UCSD-AML1 (cell line): Measurements from ENCODE around the gene ZNF343.
A peak's percentile ranks its signal among the peaks of the same experiment; 100 is the strongest.
"Not testable (repeated sequence)": the region's sequence is repeated elsewhere in the genome, so short reads cannot be mapped to it uniquely, and the experiment has no call there.

Source experiments
- DNase-seq: peaks from one replicate; lab custom pipeline; 2025; ENCODE audit not compliant: unreplicated experiment; lab: John Stamatoyannopoulos, UW

ZNF343 gene

GRCh38 chr20:2508631-2509467, at the start of gene ZNF343:
Gene ZNF343, minus strand, starts transcription at chr20:2508915. Its CDS starts 15,020 bp downstream, at chr20:2493895.
- DNase-seq, result peak; percentile 86

- no peak for DNase-seq
Measured at GRCh38 chr20:2557873-2558580, 49.3 kb upstream of the ZNF343 start.

GRCh38 chr20:2545594-2545993, 36.9 kb upstream of the ZNF343 start:
- no peak for DNase-seq

- no peak for DNase-seq
Measured at GRCh38 chr20:2544211-2544610, 35.5 kb upstream of the ZNF343 start.

- DNase-seq, result no peak
Measured at GRCh38 chr20:2542361-2542760, 33.6 kb upstream of the ZNF343 start.

- DNase-seq, result no peak
Measured at GRCh38 chr20:2541940-2542339, 33.2 kb upstream of the ZNF343 start.

GRCh38 chr20:2538931-2539720, 30.4 kb upstream of the ZNF343 start:
- no peak for DNase-seq

- no peak for DNase-seq
Measured at GRCh38 chr20:2538356-2538755, 29.6 kb upstream of the ZNF343 start.

- DNase-seq, result no peak
Measured at GRCh38 chr20:2537101-2537500, 28.4 kb upstream of the ZNF343 start.

GRCh38 chr20:2536560-2536986, 27.9 kb upstream of the ZNF343 start, which contains the start of gene TMC2:
Gene TMC2, plus strand, starts transcription at chr20:2536573. Its CDS starts 49 bp downstream, at chr20:2536622.
- DNase-seq, result no peak

GRCh38 chr20:2535711-2536559, 27.2 kb upstream of the ZNF343 start:
- no peak for DNase-seq

- no peak for DNase-seq
Measured at GRCh38 chr20:2533118-2533517, 24.4 kb upstream of the ZNF343 start.

GRCh38 chr20:2528671-2529271, 20.1 kb upstream of the ZNF343 start:
- DNase-seq, result no peak

GRCh38 chr20:2527762-2528161, 19.0 kb upstream of the ZNF343 start:
- DNase-seq, result no peak

GRCh38 chr20:2526218-2526583, 17.5 kb upstream of the ZNF343 start:
- not testable (repeated sequence) for DNase-seq

GRCh38 chr20:2524709-2525506, 16.2 kb upstream of the ZNF343 start:
- DNase-seq, result no peak

GRCh38 chr20:2523919-2524708, 15.4 kb upstream of the ZNF343 start:
- DNase-seq, result peak; percentile 88

- not testable (repeated sequence) for DNase-seq
Measured at GRCh38 chr20:2522826-2523429, 14.2 kb upstream of the ZNF343 start.
